SHP77 treated with DMSO at 0.1 percent for 48 hours (cell line): ENCODE measurements around the gene PTPRA.
"Not testable (repeated sequence)": the region's sequence is repeated elsewhere in the genome, so short reads cannot be mapped to it uniquely, and the experiment has no call there.

ENCODE experiments used
- DNase-seq: peaks from one replicate; lab custom pipeline; 2025; lab: John Stamatoyannopoulos, UW

Gene PTPRA, protein sequence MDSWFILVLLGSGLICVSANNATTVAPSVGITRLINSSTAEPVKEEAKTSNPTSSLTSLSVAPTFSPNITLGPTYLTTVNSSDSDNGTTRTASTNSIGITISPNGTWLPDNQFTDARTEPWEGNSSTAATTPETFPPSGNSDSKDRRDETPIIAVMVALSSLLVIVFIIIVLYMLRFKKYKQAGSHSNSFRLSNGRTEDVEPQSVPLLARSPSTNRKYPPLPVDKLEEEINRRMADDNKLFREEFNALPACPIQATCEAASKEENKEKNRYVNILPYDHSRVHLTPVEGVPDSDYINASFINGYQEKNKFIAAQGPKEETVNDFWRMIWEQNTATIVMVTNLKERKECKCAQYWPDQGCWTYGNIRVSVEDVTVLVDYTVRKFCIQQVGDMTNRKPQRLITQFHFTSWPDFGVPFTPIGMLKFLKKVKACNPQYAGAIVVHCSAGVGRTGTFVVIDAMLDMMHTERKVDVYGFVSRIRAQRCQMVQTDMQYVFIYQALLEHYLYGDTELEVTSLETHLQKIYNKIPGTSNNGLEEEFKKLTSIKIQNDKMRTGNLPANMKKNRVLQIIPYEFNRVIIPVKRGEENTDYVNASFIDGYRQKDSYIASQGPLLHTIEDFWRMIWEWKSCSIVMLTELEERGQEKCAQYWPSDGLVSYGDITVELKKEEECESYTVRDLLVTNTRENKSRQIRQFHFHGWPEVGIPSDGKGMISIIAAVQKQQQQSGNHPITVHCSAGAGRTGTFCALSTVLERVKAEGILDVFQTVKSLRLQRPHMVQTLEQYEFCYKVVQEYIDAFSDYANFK

DNA sequence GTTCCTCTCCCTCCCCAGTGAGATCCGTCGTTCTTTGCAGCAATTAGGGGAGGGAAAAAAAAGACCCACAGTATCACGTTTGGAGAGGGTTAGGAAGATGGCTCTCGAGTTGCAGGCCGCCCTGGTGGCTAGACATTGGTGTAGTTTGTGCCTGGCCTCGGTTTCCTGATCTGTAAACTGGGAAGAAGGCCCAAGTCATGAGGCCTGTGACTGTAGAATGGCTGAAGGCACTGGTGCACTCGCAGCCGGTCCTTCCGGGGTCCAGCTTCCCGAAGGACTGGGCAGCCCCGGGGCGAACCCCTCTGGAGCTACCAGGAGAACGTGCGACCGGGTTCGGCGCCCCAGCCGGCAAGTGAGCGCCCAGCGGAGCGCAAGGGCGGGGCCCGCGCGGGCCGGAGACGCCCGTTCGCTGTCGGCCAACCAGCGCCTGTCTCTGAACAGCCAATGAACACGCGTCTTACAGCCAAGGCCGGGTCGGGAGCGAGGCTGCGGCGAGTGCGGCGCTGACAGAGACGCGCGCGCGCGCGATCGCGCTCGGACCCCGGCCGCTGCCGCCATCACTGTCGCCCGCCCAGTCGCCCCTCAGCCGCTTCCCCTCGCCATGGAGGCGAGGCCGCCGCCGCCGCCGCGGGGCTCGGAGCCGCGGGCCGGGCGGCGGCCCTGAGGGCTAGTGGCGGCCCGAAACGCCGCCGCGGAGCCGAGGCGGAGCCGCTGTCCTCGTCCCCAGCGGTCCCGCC lies at the start of gene PTPRA:
Gene PTPRA (plus strand): TSS at position 472 of the 737 bp plus-strand sequence. CDS start 90,797 bp downstream, outside the sequence.
- DNase-seq, result peak; percentile 75

DNA sequence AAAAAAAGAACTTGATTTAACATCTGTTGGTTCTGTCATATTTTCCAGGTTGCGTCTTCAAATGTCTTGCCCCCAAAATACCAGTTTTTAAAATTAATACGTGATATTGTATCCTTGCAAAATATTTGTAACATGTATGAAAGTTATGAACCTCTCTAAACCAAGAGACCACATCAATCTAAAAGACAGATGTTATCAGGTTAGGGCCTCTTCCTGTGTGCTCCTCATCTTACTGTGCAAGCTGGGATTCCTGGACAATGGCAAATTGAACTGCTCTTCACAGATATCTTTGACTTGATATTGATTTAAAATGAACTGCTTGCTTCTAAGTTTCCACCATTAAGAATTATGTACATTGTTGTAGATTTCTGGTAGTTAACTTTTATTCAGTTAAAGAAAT lies 47.5 kb upstream of the PTPRA start:
- DNase-seq, result no peak

- DNase-seq, result no peak
Measured at GRCh38 chr20:2826655-2827054, 46.6 kb upstream of the PTPRA start.

DNA sequence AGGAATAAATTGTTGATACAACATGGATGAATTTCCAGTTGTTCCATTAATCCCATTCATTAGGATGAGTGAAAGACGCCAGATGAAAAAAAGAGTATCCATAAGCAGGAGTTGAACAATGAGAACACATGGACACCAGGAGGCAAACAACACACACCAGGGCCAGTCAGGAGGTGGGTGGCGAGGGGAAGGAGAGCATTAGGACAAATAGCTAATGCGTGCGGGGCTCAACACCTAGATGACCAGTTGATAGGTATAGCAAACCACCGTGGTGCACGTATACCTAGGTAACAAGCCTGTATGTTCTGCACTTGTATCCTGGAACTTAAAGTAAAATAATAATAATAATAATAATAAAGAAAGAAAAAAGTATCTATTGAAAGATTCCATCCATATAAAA lies 43.9 kb upstream of the PTPRA start:
- no peak for DNase-seq

GRCh38 chr20:2831206-2831605 lies 42.1 kb upstream of the PTPRA start:
- DNase-seq, result not testable (repeated sequence)

DNA sequence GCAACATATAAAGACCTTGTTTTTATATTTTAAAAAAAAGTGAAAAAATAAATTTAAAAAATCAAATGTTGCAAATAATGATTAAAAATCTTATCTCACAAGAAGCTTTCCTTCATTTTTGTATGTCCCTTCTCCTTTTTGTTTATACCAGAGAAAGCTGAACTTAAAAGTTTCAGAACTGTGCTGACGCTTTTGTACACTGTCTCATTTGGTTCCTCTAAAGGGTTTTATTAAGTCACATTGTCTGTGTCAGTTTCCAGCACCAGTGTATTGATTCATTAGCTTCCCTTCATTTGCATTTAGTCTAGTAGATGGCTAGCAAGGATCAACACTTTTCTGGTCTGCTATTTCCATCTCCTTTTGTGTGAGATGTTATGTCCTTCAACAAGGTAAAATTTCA lies 39.5 kb upstream of the PTPRA start:
- no peak for DNase-seq

- no peak for DNase-seq
Measured at GRCh38 chr20:2834401-2835110, 38.7 kb upstream of the PTPRA start.

DNA sequence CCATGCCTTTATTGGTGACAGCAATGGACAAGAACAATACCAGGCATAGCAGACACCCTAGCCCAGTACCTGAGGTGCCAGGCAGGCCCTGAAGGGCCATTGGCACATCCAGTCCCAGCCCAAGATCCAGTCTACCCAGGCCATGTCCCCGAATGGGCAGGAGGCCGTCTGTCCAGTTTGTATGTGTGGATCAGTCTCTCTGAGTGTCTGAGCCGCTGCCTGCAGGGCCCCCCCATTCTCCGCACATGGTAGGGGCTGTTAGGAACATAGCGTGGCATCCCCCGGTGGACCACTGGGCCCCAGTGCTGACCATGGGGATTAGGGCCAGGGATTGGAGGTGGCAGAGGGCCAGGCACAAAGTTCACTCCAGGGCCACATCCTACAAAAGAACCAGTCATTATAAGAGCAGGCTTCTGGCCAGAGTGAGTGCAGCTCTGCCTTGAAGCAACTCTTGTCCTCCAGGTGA lies 37.9 kb upstream of the PTPRA start:
- DNase-seq, result no peak

GRCh38 chr20:2836035-2836434 lies 37.2 kb upstream of the PTPRA start:
- no peak for DNase-seq

- DNase-seq, result no peak
Measured at GRCh38 chr20:2837221-2837960, 35.9 kb upstream of the PTPRA start.

- no peak for DNase-seq
Measured at GRCh38 chr20:2838170-2838797, 35.0 kb upstream of the PTPRA start.

DNA sequence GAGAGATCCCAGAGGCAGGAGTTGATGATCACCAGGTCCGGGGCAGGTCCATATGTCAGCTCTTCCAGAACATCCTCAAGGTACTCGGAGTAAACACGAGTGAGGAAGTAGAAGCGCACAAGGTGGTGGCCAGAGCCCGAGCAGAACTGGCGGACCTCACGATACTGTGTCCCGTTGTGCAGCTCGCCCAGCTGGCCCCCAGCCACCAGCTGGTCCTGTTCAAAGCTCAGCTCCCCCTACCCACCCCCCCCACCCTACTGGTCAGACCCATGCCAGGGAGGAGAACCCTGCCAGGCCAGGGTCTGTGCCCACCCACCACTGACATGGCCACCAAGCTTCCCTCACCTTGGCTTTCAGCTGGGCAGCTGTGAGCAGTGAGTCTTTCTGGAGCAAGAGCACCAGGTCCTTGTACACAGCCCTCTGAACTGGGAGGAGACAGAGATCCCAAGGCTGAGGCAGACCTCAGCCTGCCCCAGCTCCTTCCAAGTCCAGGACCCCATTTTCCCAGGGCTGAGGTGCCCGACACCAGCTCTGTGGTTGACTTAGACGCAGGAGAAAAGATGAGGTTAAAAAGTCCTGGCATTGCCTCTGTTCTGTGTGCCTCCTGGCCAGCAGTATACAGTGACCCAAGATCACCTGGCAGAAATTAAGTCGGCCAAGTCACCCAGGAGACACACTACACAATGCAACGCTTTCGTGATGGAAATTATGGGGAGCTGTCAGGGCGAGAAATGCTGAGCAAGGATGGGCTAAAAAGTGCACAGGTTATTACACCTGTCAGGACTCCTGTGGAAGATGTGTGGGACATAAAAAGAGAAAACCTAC lies 34.2 kb upstream of the PTPRA start:
- no peak for DNase-seq

DNA sequence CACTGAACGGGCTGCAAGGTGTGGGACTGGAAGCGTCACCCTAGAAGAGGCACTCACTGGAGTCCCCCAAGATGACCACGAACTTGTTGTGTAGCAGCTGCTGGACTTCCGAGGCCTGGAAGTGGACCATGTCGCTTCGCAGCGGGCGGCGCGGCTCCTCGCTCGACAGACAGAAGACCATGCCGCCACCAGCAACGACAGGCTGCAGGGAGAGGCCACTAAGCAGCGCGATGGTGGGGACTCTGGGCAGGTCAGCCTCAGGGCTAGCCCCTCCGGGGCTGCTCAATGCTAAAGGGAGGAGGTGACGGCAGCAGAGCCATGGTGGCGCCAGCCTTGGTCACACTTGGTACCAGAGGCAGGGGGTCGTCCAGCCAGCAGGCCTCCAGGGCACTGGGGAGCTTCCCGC lies 33.5 kb upstream of the PTPRA start:
- DNase-seq, result no peak

DNA sequence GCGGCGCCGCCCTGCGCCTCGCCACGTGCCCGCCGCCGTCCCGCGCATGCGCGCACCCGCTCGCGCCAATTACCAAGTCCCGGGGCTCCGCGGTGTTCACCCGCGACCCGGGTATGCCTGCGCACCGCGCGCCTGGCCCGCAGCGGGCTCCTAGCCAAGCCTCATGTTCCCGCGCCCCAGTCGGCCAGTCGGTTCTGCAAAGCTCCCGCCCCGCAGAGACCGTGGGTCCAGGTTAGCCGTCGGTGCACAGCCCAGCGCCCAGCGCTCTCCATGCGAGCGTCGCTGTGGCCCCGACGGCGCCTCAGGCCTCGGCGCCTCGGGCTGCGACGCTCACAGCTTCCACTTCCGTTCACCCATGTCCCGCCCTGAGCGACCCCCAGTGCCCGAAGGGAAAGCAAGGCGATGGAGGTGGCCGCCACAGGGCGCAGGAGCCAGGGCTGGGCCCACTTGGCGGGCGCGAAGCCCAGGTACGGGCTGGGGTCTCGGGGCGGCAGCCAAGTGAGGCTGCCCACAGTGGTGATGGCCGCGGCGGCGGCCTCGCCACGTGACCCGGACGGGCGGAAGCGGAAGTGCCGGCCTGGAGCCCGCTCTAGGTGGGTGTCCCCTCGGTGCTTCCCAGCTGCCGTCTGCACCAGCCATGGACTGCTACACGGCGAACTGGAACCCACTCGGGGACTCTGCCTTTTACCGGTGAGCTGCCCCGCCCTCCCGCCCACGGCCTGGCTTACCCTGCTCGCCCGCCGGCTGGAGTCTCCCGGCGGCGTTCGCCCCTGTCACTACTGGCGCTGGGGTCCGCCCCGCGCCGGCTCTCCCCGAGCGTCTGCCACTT lies 32.9 kb upstream of the PTPRA start, which contains the start of the genes PCED1A and VPS16:
Gene PCED1A (minus strand): TSS at position 518 of the 829 bp plus-strand sequence. CDS start 743 bp downstream, outside the sequence.
Gene VPS16 (plus strand): TSS at position 608 of the 829 bp plus-strand sequence. CDS start 30 bp downstream, at position 638.
- peak; percentile 85 for DNase-seq

DNA sequence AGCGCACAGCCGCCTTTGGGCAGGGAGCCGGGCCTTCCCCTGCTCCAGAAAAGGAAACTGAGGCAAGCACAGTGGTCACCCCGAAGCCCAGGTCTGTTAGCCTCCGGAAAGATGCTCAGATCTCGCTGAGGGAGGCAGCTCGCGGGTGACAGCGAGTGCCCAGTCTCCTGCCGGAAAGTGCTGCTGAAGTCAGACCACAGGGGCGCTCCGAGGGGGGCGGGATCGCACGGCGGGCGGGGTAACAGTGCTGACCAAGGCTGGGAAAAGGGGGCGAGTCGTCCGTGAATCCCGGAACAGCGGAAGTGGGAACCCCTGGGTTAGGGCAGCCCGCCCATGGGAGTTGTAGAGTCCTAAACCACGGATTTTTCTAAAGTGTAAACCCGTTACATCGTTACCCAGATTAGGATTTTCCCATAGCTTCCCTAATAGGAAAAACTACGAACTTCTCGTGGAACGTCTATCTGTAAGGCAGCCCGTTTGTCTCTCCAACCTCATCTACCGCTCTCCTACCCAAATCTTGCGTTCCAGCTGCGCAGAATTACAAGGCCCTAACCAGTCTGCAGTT lies 32.2 kb upstream of the PTPRA start:
- peak; percentile 25 for DNase-seq

GRCh38 chr20:2845607-2846006 lies 27.7 kb upstream of the PTPRA start:
- DNase-seq, result no peak

GRCh38 chr20:2846698-2847097 lies 26.6 kb upstream of the PTPRA start:
- DNase-seq, result no peak

- DNase-seq, result no peak
Measured at GRCh38 chr20:2847802-2848201, 25.5 kb upstream of the PTPRA start.
